Upper lobe of left lung (tissue), 4 donors: ENCODE results near the gene RPS6KB1.
"Not testable (repeated sequence)": the region's sequence is repeated elsewhere in the genome, so short reads cannot be mapped to it uniquely, and the experiment has no call there.

Source experiments
- EP300 ChIP-seq, 4 donors: sonication (generic); formaldehyde crosslinking; IDR thresholded peaks; one replicate each; pipeline ENCODE4 v1.5.1; 2017; ENCODE audit warnings: antibody characterized with exemption in 4 of 4, control low read depth in 2 of 4
- POLR2A ChIP-seq, 4 donors: fragments of 450-650 bp; IDR thresholded peaks; one replicate each; pipeline ENCODE4 v1.5.1; 2016 to 2017; ENCODE audit warnings: antibody characterized with exemption in 4 of 4, mild to moderate bottlenecking in 2 of 4
- POLR2AphosphoS5 ChIP-seq, 2 donors: sonication (generic); formaldehyde crosslinking; IDR thresholded peaks; one replicate each; pipeline ENCODE4 v1.5.1; 2017; ENCODE audit warnings: antibody characterized with exemption in 2 of 2
- TF ChIP-seq, protein P1 (sequence below), 6 experiments: fragments of 450-650 bp in 4 of 6; fragments of 200-600 bp in 2 of 6; sonication (generic) in 2 of 6; IDR thresholded peaks; one replicate each; pipeline ENCODE4 v1.5.1; 2016 to 2019; ENCODE audit warnings: antibody characterized with exemption in 6 of 6

DNA sequence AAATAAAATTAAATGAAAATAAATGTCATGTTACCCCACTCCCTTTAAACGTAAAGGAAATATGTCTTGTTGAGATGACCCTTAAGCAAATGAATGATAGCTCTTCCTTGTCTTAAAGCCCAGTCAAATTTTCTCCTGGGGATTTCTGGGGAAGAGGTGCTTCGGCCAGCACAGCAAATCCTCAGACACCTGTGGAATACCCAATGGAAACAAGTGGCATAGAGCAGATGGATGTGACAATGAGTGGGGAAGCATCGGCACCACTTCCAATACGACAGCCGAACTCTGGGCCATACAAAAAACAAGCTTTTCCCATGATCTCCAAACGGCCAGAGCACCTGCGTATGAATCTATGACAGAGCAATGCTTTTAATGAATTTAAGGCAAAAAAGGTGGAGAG is 53.5 kb downstream of the RPS6KB1 start:
- TF ChIP-seq, protein P1, sequence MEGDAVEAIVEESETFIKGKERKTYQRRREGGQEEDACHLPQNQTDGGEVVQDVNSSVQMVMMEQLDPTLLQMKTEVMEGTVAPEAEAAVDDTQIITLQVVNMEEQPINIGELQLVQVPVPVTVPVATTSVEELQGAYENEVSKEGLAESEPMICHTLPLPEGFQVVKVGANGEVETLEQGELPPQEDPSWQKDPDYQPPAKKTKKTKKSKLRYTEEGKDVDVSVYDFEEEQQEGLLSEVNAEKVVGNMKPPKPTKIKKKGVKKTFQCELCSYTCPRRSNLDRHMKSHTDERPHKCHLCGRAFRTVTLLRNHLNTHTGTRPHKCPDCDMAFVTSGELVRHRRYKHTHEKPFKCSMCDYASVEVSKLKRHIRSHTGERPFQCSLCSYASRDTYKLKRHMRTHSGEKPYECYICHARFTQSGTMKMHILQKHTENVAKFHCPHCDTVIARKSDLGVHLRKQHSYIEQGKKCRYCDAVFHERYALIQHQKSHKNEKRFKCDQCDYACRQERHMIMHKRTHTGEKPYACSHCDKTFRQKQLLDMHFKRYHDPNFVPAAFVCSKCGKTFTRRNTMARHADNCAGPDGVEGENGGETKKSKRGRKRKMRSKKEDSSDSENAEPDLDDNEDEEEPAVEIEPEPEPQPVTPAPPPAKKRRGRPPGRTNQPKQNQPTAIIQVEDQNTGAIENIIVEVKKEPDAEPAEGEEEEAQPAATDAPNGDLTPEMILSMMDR (IDR thresholded peaks at IDR 0.05), result not testable (repeated sequence)
- TF ChIP-seq EP300, POLR2A, POLR2AphosphoS5 (IDR thresholded peaks at IDR 0.05): not testable (repeated sequence)
